ENCODE results near the gene TTLL13. TPM values are rescaled to one million over a fixed set of nuclear protein-coding genes. Genes with fewer than 3 reads are reported as not detected.

Gene TTLL13
- total RNA-seq, 1 experiment from 2014 or later = not detected

- BruUV-seq (replicated peaks) = no TSS peak
- H3K9me3 ChIP-seq (ENCODE audit: low read length) = no peaks in the 10 kb centered on the region
- POLR2A ChIA-PET (ENCODE audit: unreplicated experiment) = no interaction called here
These were observed 57.2 kb downstream of the TTLL13 start for GRCh38 chr15:90306560-90306959.

GRCh38 chr15:90307661-90308060, 58.3 kb downstream of the TTLL13 start:
- H2AFZ ChIP-seq (ENCODE audit: low read length) = no peak overlapping the region
- H3K9me2 ChIP-seq (replicated peaks; ENCODE audit: low read length) = no peaks in the 10 kb centered on the region
- intact Hi-C loops (cut with micrococcal nuclease) = no loop called here
- no peak for ATAC-seq
- H3F3A ChIP-seq (ENCODE audit: low read length, unreplicated experiment) = no peaks in the 10 kb centered on the region
- H3K79me2 ChIP-seq (ENCODE audit: low read length) = no peaks in the 10 kb centered on the region
- H3K9me3 ChIP-seq (ENCODE audit: low read length) = no peaks in the 10 kb centered on the region
- DNase-seq = no peak
- H3K27ac ChIP-seq (ENCODE audit: low read length) = no peak overlapping the region
- H3K4me2 ChIP-seq (ENCODE audit: low read length) = no peak overlapping the region
- no peak overlapping the region for H3K4me3 ChIP-seq (ENCODE audit: low read length)
- no peaks in the 10 kb centered on the region for H3K36me3 ChIP-seq (ENCODE audit: low read depth, low read length)
- TF ChIP-seq CTCF (conservative IDR thresholded peaks at IDR 0.05; ENCODE audit: low read depth, low read length) (no peak), EZH2 (IDR thresholded peaks at IDR 0.05; ENCODE audit: low read length, unreplicated experiment) (no peak), EZH2phosphoT487 (IDR thresholded peaks at IDR 0.05; ENCODE audit: borderline replicate concordance, low read length) (no peak)
- CTCF ChIA-PET = no interaction called here
- no peaks in the 10 kb centered on the region for H4K20me1 ChIP-seq (ENCODE audit: low read length)
- POLR2A ChIA-PET (ENCODE audit: unreplicated experiment) = no interaction called here
- no peaks in the 10 kb centered on the region for H3K27me3 ChIP-seq (ENCODE audit: low read length)
- no TSS peak for BruUV-seq (replicated peaks)
- H3K9ac ChIP-seq (ENCODE audit: low read length) = no peak overlapping the region
- no peaks in the 10 kb centered on the region for H3K4me1 ChIP-seq (ENCODE audit: insufficient read depth, low read length)

More at GRCh38 chr15:90306560-90306959, 57.2 kb downstream of the TTLL13 start:
- H3K36me3 ChIP-seq (ENCODE audit: low read depth, low read length) = no peaks in the 10 kb centered on the region
- no peak overlapping the region for H3K4me3 ChIP-seq (ENCODE audit: low read length)
- DNase-seq = no peak
- no peaks in the 10 kb centered on the region for H3K79me2 ChIP-seq (ENCODE audit: low read length)
- no peaks in the 10 kb centered on the region for H3K9me2 ChIP-seq (replicated peaks; ENCODE audit: low read length)
- CTCF ChIA-PET = no interaction called here
- intact Hi-C loops (cut with micrococcal nuclease) = no loop called here
- H3K27ac ChIP-seq (ENCODE audit: low read length) = no peak overlapping the region
- H3K27me3 ChIP-seq (ENCODE audit: low read length) = no peaks in the 10 kb centered on the region
- no peak for TF ChIP-seq EZH2phosphoT487 (IDR thresholded peaks at IDR 0.05; ENCODE audit: borderline replicate concordance, low read length)
- no peak for TF ChIP-seq EZH2 (IDR thresholded peaks at IDR 0.05; ENCODE audit: low read length, unreplicated experiment)
- TF ChIP-seq CTCF (conservative IDR thresholded peaks at IDR 0.05; ENCODE audit: low read depth, low read length) = no peak
- no peak for ATAC-seq
- no peaks in the 10 kb centered on the region for H4K20me1 ChIP-seq (ENCODE audit: low read length)
- no peak overlapping the region for H2AFZ ChIP-seq (ENCODE audit: low read length)
- H3K9ac ChIP-seq (ENCODE audit: low read length) = no peak overlapping the region
- no peak overlapping the region for H3K4me2 ChIP-seq (ENCODE audit: low read length)
- no peaks in the 10 kb centered on the region for H3F3A ChIP-seq (ENCODE audit: low read length, unreplicated experiment)
- no peaks in the 10 kb centered on the region for H3K4me1 ChIP-seq (ENCODE audit: insufficient read depth, low read length)

- TF ChIP-seq EZH2 (IDR thresholded peaks at IDR 0.05; ENCODE audit: low read length, unreplicated experiment) = no peak
- no peak for TF ChIP-seq CTCF (conservative IDR thresholded peaks at IDR 0.05; ENCODE audit: low read depth, low read length)
- H2AFZ ChIP-seq (ENCODE audit: low read length) = no peak overlapping the region
- no peaks in the 10 kb centered on the region for H3K36me3 ChIP-seq (ENCODE audit: low read depth, low read length)
- ATAC-seq (no peak), DNase-seq (no peak)
- no peak overlapping the region for H3K4me2 ChIP-seq (ENCODE audit: low read length)
- H3K27ac ChIP-seq (ENCODE audit: low read length) = no peak overlapping the region
- H3K9ac ChIP-seq (ENCODE audit: low read length) = no peak overlapping the region
- no peaks in the 10 kb centered on the region for H3K27me3 ChIP-seq (ENCODE audit: low read length)
- ChIA-PET CTCF (no interaction called here), POLR2A (ENCODE audit: unreplicated experiment) (no interaction called here)
- no TSS peak for BruUV-seq (replicated peaks)
- intact Hi-C loops (cut with micrococcal nuclease) = no loop called here
- H3F3A ChIP-seq (ENCODE audit: low read length, unreplicated experiment) = no peaks in the 10 kb centered on the region
- H3K79me2 ChIP-seq (ENCODE audit: low read length) = no peaks in the 10 kb centered on the region
- no peaks in the 10 kb centered on the region for H3K9me3 ChIP-seq (ENCODE audit: low read length)
- H3K4me3 ChIP-seq (ENCODE audit: low read length) = no peak overlapping the region
- H3K4me1 ChIP-seq (ENCODE audit: insufficient read depth, low read length) = no peaks in the 10 kb centered on the region
- H3K9me2 ChIP-seq (replicated peaks; ENCODE audit: low read length) = no peaks in the 10 kb centered on the region
- H4K20me1 ChIP-seq (ENCODE audit: low read length) = no peaks in the 10 kb centered on the region
These were observed 59.7 kb downstream of the TTLL13 start for GRCh38 chr15:90309020-90309419.

Other genes starting within 250 kb of the TTLL13 start
- gene ZNF710, start 248.2 kb upstream of the TTLL13 start, total RNA-seq (2014; rRNA removed) = 12.9 and 21.2 TPM in 2 replicates
- 80.6 and 94.1 TPM in 2 replicates for gene IDH2, start 147.1 kb upstream of the TTLL13 start, total RNA-seq (2014; rRNA removed)
- gene SEMA4B, start 48.2 kb upstream of the TTLL13 start, total RNA-seq (2014; rRNA removed) = 114 and 175 TPM in 2 replicates
- 83.7 and 85.8 TPM in 2 replicates for gene CIB1, start 15.6 kb upstream of the TTLL13 start, total RNA-seq (2014; rRNA removed)
- 6.6 and 11.0 TPM in 2 replicates for gene GDPGP1, start 15.3 kb upstream of the TTLL13 start, total RNA-seq (2014; rRNA removed)
- gene NGRN, start 16.1 kb downstream of the TTLL13 start, total RNA-seq (2014; rRNA removed) = 99.3 and 114 TPM in 2 replicates
- gene ZNF774, start 102.7 kb downstream of the TTLL13 start, total RNA-seq (2014; rRNA removed) = 1.1 and 1.9 TPM in 2 replicates
- 139 and 148 TPM in 2 replicates for gene IQGAP1, start 138.7 kb downstream of the TTLL13 start, total RNA-seq (2014; rRNA removed)